ENCODE results near the gene TMEM50B.
"Not testable (repeated sequence)": the region's sequence is repeated elsewhere in the genome, so short reads cannot be mapped to it uniquely, and the experiment has no call there.

The TMEM50B gene

GRCh38 chr21:33425825-33426224, 53.9 kb downstream of the TMEM50B start:
- DNase-seq = no peak

DNA sequence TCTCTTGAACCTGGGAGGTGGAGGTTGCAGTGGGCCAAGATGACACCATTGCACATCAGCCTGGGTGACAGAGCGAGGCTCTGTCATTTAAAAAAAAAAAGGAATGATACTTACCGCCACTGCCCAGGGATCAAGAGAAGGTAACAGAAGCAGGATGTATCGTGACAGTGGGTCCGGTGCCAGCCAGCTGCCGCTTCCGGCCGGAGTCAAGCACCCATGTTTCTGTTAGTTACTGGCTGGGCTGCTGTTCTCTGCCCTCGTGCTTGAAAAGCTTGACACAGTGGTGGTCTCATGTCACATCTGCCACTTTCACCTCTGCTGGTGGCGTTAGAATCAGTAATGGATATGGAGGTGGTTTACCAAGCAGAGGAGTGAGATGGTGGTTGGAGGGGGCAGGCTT, 55.6 kb downstream of the TMEM50B start:
- DNase-seq = no peak

GRCh38 chr21:33421713-33422393, 57.9 kb downstream of the TMEM50B start:
- DNase-seq = no peak

DNA sequence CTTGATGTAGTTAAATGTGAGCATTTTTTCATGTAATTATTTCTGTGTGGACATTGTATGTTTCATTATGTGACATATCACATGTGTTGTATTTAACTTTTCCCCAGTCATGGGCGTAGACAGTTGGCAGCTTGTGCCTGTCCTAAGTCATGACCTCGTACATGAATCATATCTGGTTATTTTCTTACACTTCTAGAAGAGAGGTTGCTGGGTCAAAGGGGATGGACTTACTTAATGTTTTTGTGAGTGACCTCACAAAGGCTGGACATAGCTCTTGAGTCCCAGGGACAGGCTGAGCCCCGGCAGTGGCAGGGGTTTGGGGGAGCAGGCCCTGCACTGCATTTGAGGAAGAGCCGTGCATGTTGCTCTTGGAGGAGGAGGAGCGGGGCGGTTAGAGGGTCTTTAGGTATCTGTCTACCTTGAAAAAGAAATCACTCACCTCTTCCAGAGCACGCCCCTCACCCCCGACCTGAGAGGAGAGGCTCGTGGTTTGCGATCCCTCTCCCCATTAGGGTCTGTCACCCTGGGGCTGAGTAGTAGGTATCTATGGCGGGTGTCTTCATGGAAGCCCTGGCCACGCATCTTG, 60.1 kb downstream of the TMEM50B start:
- no peak for DNase-seq

- DNase-seq = no peak
Measured at GRCh38 chr21:33418691-33419090, 61.1 kb downstream of the TMEM50B start.

DNA sequence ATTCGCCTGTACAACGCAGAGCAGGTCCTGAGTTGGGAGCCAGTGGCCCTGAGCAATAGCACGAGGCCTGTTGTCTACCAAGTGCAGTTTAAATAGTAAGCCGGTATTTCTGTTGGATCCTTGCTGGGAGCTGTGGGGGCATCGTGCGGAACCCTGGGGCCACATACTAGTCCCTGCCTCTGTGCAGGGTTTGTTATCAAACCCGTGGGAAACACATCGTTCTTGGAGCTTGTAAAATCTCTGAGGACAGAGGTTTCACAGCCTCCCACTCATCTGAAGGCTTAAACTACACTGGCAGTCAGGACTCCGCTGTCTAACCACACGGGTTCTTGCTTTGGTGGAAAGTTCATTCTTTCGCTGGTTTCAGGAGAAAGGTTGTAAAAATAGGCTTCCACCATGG, 64.8 kb downstream of the TMEM50B start:
- DNase-seq = no peak

GRCh38 chr21:33414068-33414467, 65.7 kb downstream of the TMEM50B start:
- DNase-seq = no peak

DNA sequence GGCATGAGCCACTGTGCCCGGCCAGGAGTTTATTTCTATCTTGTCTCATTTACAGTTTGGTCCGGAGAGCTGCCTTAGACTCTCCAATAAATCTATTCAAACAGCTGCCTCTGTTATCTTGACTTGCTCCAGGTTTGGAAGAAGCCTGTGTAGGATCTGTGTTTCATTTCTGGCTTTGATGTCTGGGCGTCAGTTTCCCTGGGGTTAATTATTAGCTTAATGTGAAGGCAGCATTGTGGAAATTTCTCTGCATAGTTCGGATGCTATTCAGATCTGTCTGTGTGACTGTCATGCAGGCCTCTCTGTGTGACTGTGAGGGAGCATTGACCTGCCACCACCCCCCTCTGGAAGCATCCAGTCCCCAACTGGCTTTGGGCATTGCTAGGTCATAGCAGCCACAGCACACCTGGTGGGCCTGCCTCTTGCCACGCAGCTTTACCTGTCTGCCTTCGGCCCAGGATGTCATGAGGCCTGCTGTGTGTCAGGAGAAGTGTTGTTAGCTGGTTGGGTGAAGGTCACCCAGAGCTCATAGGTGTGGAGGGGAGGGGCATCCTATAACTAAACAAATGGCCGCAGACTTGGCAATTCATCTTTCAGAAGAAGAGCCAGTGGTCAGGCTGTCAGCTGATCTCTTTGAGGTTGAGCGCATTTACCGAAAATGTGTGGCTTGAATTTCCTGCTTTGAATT, 66.8 kb downstream of the TMEM50B start:
- no peak for DNase-seq

DNA sequence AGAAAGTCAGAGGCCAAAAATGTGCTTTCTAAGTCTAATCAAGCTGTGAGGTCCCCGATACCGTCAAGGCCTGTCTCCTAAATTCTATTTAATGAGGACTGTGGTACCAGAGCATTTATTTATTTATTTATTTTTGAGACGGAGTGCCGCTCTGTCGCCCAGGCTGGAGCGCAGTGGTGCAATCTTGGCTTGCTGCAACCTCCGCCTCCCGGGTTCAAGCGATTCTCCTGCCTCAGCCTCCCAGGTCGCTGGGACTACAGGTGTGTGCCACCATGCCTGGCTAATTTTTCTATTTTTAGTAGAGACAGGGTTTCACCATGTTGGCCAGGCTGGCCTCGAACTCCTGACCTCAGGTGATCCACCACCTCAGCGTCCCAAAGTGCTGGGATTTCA, 67.3 kb downstream of the TMEM50B start:
- DNase-seq = not testable (repeated sequence)

DNA sequence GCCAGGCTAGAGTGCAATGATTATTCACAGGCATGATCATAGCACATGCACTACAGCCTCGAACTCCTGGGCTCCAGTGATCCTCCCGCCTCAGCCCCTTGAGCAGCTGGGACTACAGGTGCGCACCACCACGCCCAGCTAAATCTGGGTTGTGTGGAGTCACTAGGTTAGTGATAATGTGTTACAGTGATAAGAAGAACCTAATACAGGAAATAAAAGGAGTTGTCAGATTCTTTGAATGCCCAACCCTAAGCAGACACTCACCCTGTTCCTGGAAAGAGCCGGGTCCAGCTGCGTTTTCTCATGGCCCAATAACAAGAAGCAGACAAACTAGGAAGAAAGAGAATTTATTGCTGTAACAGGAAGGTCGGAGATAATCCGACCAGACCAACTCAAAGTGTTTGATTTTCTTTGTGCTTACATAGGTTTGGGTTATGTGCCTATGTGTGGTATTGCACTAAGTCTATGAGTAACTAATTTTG, 67.8 kb downstream of the TMEM50B start:
- DNase-seq = no peak

DNA sequence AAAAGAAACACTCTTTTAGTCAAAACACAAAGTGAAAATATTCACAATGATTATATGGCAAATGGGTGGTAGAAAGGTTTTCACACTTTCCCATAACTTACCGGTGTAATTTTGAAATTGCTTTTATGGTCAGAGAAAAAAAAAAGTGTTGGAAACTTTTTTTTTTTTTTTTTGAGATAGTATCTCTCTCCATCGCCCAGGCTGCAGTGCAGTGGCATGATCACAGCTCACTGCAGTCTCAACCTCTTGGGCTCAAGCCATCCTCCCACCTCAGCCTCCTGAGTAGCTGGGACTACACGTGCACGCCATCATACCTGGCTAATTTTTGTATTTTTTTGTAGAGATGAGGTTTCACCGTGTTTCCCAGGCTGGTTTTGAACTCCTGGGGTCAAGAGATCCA, 73.3 kb downstream of the TMEM50B start:
- DNase-seq = peak; percentile 37

DNA sequence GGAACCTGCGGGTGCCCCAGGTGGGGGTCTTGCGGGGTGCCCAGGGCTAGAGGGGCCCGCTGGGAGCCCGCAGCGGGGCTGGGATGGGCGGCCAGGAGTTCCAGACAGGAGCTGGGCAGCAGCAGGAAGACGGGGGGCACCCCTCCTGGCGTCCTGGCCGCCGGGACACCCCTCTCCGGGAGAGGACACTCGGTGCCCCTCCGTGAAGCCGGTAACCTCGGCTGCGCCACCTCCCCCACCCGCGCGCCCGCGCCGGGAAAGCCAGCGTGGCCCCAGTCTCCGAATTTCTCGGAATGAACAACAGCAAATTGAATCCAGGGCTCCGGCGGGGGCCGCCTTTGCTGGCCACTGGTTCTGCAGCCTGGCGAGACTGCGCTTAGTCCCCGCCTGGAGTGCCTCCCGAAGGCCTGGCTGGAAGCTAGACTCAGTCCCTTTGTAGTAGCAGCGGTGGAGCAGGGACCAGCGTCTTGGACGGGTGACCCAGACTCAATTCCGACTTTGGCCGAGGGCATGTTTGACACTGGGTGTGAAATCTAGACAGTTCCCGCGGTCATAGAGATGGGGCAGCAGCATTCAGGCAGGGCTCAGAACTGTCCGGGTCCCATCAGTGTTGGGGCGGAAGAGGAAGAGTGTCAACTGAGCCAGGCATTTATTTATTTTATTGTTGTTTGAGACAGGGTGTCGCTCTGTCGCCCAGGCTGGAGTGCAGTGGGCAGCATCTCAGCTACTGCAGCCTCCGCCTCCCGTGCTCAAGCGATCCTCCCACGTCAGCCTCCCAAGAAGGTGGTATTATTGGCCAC, 75.8 kb downstream of the TMEM50B start:
- DNase-seq = peak; percentile 21

GRCh38 chr21:33403128-33403785, 76.5 kb downstream of the TMEM50B start, which contains the start of gene IFNGR2:
Gene IFNGR2 (plus strand): TSS chr21:33403413. CDS start chr21:33403544, 131 bp downstream.
- peak; percentile 1 for DNase-seq

- peak; percentile 97 for DNase-seq
Measured at GRCh38 chr21:33402001-33402979, 77.5 kb downstream of the TMEM50B start.

- peak; percentile 78 for DNase-seq
Measured at GRCh38 chr21:33401630-33401992, 78.2 kb downstream of the TMEM50B start.
